ENCODE results near the gene SELP.

DNA sequence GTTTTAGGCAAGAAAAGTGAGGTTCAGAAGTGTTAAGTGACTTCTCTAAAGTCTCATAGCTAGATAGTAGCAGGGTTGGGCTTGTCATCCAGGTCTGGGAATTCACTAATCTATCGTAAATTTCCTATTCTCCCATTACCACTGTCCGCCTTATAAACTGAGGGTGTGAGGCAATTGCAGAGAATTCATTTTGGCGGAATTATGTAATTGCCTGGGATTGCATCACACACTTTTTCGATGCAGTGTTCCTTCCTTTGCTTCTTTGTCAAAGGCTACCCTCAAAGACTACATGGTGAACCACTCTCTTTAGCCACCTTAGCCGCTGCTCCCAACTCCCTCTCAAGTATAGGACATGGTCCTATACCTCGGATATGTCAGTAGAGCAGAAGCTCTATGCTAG lies 19.1 kb downstream of the SELP start:
- TF ChIP-seq SUZ12 (IDR thresholded peaks at IDR 0.05; ENCODE audit: low read depth, low read length) (no peak), EED (CRISPR knock-in tag; IDR thresholded peaks at IDR 0.05) (no peak), ZBTB7A (CRISPR knock-in tag; IDR thresholded peaks at IDR 0.05) (no peak), DPF2 (CRISPR knock-in tag; IDR thresholded peaks at IDR 0.05; ENCODE audit: borderline replicate concordance, low read depth) (no peak), POLR2A (IDR thresholded peaks at IDR 0.05; ENCODE audit: insufficient read depth in 1 of 2, low read depth in 2 of 2, low read length in 2 of 2) (no peak), ZFX (CRISPR knock-in tag; IDR thresholded peaks at IDR 0.05; ENCODE audit: low read depth) (no peak)
- TF ChIP-seq, protein P1, sequence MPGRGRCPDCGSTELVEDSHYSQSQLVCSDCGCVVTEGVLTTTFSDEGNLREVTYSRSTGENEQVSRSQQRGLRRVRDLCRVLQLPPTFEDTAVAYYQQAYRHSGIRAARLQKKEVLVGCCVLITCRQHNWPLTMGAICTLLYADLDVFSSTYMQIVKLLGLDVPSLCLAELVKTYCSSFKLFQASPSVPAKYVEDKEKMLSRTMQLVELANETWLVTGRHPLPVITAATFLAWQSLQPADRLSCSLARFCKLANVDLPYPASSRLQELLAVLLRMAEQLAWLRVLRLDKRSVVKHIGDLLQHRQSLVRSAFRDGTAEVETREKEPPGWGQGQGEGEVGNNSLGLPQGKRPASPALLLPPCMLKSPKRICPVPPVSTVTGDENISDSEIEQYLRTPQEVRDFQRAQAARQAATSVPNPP (CRISPR knock-in tag; IDR thresholded peaks at IDR 0.05), result no peak
- TF ChIP-seq, protein P2, sequence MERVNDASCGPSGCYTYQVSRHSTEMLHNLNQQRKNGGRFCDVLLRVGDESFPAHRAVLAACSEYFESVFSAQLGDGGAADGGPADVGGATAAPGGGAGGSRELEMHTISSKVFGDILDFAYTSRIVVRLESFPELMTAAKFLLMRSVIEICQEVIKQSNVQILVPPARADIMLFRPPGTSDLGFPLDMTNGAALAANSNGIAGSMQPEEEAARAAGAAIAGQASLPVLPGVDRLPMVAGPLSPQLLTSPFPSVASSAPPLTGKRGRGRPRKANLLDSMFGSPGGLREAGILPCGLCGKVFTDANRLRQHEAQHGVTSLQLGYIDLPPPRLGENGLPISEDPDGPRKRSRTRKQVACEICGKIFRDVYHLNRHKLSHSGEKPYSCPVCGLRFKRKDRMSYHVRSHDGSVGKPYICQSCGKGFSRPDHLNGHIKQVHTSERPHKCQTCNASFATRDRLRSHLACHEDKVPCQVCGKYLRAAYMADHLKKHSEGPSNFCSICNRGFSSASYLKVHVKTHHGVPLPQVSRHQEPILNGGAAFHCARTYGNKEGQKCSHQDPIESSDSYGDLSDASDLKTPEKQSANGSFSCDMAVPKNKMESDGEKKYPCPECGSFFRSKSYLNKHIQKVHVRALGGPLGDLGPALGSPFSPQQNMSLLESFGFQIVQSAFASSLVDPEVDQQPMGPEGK (CRISPR knock-in tag; IDR thresholded peaks at IDR 0.05), result no peak
- TF ChIP-seq, protein P3, sequence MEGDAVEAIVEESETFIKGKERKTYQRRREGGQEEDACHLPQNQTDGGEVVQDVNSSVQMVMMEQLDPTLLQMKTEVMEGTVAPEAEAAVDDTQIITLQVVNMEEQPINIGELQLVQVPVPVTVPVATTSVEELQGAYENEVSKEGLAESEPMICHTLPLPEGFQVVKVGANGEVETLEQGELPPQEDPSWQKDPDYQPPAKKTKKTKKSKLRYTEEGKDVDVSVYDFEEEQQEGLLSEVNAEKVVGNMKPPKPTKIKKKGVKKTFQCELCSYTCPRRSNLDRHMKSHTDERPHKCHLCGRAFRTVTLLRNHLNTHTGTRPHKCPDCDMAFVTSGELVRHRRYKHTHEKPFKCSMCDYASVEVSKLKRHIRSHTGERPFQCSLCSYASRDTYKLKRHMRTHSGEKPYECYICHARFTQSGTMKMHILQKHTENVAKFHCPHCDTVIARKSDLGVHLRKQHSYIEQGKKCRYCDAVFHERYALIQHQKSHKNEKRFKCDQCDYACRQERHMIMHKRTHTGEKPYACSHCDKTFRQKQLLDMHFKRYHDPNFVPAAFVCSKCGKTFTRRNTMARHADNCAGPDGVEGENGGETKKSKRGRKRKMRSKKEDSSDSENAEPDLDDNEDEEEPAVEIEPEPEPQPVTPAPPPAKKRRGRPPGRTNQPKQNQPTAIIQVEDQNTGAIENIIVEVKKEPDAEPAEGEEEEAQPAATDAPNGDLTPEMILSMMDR (CRISPR knock-in tag; IDR thresholded peaks at IDR 0.05), result no peak

Data from HepG2 (cell line).